A549 treated with Hydrocortisone at 1 μM for 4 hours (cell line): ENCODE data around the gene RPS6KA4. TPM values are rescaled to one million over a fixed set of nuclear protein-coding genes. Genes with fewer than 3 reads are reported as not detected.

Experiments
- total RNA-seq: library from RNA; stranded (reverse); fragments of 200-300 nt; extraction: Qiagen RNA extraction; gene quantifications from 5 replicates; pipeline ENCODE4 v1.2.3, GENCODE V29; 2022

The RPS6KA4 gene
- total RNA-seq, result 56.9 to 64.6 TPM (median 62.6 TPM) in 5 replicates

GRCh38 chr11:64358907-64359711 is at the start of gene RPS6KA4:
Gene RPS6KA4 (plus strand): TSS chr11:64359162. CDS start chr11:64359236, 74 bp downstream.

GRCh38 chr11:64317325-64317960 is 41.5 kb upstream of the RPS6KA4 start, which contains the start of gene TRMT112:
Gene TRMT112 (minus strand): TSS chr11:64317559. CDS start chr11:64317526, 33 bp downstream.

GRCh38 chr11:64317961-64318765 is 40.8 kb upstream of the RPS6KA4 start, which contains the start of gene PRDX5:
Gene PRDX5 (plus strand): TSS chr11:64318121. CDS start chr11:64318216, 95 bp downstream.

GRCh38 chr11:64339754-64340408 is 19.1 kb upstream of the RPS6KA4 start, which contains the start of gene CCDC88B:
Gene CCDC88B (plus strand): TSS chr11:64340204. CDS start chr11:64340267, 63 bp downstream.

Other genes starting within 250 kb of the RPS6KA4 start
- 9.0 to 15.8 TPM (median 13.5 TPM) in 5 replicates for gene MACROD1, start 193.0 kb upstream of the RPS6KA4 start, total RNA-seq
- 226 to 294 TPM (median 239 TPM) in 5 replicates for gene STIP1, start 173.0 kb upstream of the RPS6KA4 start, total RNA-seq
- gene FERMT3, start 152.4 kb upstream of the RPS6KA4 start, total RNA-seq, result 0.90 to 3.5 TPM (median 1.1 TPM) in 5 replicates
- gene TRPT1, start 133.0 kb upstream of the RPS6KA4 start, total RNA-seq, result 15.9 to 26.7 TPM (median 25.0 TPM) in 5 replicates
- gene NUDT22, start 132.9 kb upstream of the RPS6KA4 start, total RNA-seq, result 30.0 to 39.3 TPM (median 36.0 TPM) in 5 replicates
- 17.1 to 22.6 TPM (median 21.1 TPM) in 5 replicates for gene DNAJC4, start 128.6 kb upstream of the RPS6KA4 start, total RNA-seq
- gene VEGFB, start 124.6 kb upstream of the RPS6KA4 start, total RNA-seq, result 32.7 to 53.8 TPM (median 47.9 TPM) in 5 replicates
- 119 to 148 TPM (median 123 TPM) in 5 replicates for gene FKBP2, start 118.1 kb upstream of the RPS6KA4 start, total RNA-seq
- gene PPP1R14B, start 112.2 kb upstream of the RPS6KA4 start, total RNA-seq, result 195 to 381 TPM (median 360 TPM) in 5 replicates
- gene PLCB3, start 107.6 kb upstream of the RPS6KA4 start, total RNA-seq, result 16.8 to 23.4 TPM (median 20.3 TPM) in 5 replicates
- gene BAD, start 74.5 kb upstream of the RPS6KA4 start, total RNA-seq, result 65.9 to 95.2 TPM (median 90.0 TPM) in 5 replicates
- gene GPR137, start 73.3 kb upstream of the RPS6KA4 start, total RNA-seq, result 35.7 to 48.9 TPM (median 42.5 TPM) in 5 replicates
- gene KCNK4, start 67.9 kb upstream of the RPS6KA4 start, total RNA-seq, result 0.07 to 0.10 TPM in 2 of 5 replicates, not detected in the others
- gene CATSPERZ, start 58.8 kb upstream of the RPS6KA4 start, total RNA-seq, result 2.1 to 2.6 TPM (median 2.4 TPM) in 5 replicates
- gene ESRRA, start 53.6 kb upstream of the RPS6KA4 start, total RNA-seq, result 44.7 to 58.6 TPM (median 55.8 TPM) in 5 replicates
- gene TRMT112, start 41.6 kb upstream of the RPS6KA4 start, total RNA-seq, result 340 to 460 TPM (median 407 TPM) in 5 replicates
- gene PRDX5, start 41.0 kb upstream of the RPS6KA4 start, total RNA-seq, result 384 to 494 TPM (median 449 TPM) in 5 replicates
- 7.6 to 10.2 TPM (median 9.8 TPM) in 5 replicates for gene CCDC88B, start 19.0 kb upstream of the RPS6KA4 start, total RNA-seq
- gene SLC22A11, start 196.8 kb downstream of the RPS6KA4 start, total RNA-seq, result 0.06 to 0.12 TPM (median 0.08 TPM) in 4 of 5 replicates, not detected in the other
- gene SLC22A12, start 232.1 kb downstream of the RPS6KA4 start, total RNA-seq, result not detected in 5 replicates